Myocyte (in vitro differentiated cells): ENCODE measurements around the gene NTM. TPM values are rescaled to one million over a fixed set of nuclear protein-coding genes. Genes with fewer than 3 reads are reported as not detected.

Source experiments
- DNase-seq: peaks from one replicate; pipeline ENCODE4 v3.0.0-alpha.2; 2012; ENCODE audit warnings: low read depth
- total RNA-seq: library from RNA; depleted of rRNA; stranded (reverse); fragments of >200 nt; gene quantifications from 2 replicates; pipeline ENCODE4 v1.2.3, GENCODE V29; 2014

Gene NTM
- total RNA-seq, 1 donor from 2014 or later, result 41.5 TPM

DNA sequence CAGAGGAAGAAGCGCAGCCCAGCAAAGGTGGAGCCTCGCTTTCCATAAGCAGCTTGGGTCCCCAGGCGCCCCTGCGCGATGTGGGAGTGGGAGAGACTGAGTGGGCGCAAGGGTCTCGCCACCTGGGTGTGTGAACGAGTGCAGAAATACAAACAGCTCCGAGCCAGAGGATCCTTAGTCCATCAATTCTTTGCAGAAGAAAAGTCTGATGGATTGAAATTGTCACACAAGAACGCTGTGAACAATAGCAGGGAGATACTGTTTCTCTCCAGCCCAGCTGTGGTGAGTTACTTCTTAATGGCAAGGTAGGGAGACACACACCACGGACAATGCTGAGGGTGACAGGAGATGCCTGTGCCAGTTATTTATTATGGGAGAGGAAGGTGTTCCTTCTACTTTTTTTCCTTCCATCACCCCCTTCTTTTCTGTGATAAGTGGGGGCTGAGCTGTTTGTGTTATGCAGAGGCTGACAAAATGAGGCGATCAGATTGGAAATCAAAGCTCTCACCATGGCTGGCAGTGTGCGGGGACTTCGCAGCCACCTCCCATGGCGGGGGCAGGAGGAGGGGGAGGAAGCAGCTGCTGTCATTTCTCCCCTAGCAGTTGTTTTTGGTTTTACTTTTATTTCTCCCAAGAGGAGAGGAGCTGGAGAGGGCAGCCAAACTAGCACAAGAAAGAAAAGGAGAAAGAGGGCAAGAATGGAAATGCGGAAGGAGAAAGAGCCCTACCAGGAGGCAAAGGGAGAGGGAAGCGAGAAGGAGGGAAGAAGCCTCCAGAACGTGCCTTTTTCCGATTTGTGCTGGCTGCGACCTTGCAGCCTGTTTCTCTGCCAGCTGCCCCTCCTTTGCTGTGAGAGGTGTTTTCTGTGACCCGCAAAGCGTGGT, 755.8 kb downstream of the NTM start:
- DNase-seq, result peak; percentile 88

DNA sequence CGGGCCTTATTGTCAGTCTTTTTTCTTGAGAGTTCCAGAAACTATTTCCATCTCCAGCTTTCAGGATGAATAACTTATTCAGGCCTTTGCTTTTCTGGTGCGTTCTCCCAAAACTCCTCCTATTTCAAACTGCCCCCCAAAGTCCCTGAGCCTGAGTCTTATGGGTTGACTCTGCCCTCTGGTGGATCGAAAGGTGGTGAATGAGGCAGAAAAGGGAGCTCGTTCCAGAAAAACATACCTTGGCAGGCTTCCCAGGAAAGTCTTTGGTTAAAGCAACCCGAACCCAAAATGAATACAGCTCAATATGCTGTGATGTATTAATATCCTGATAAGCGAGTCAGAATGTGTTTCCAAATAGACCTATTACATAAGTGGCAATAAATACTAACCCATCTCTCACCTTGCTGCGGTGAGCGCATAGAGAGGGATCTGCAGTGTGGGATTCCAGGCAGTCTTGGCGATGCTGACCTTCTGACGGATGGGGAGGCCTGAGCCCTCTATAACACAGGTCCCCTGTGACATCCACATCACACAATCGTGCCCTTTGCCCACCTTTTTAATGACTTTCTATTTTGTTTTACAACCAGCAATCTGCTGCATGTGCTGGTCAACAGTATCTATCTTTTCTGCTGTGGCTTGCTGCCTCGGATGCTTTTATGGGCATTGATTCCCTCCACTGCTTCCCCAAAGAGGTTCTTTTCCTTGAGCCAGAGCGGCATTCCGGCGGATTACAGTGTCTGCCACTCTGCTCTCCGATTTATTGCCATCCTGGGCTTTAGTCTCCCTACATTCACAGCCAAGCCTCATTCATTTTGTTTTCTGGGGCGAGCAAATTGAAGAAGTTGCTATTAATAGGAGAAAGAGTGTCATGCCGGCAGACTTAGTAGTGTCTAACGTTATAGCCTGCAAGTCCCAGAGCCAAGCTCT, 756.8 kb downstream of the NTM start:
- peak; percentile 93 for DNase-seq

DNA sequence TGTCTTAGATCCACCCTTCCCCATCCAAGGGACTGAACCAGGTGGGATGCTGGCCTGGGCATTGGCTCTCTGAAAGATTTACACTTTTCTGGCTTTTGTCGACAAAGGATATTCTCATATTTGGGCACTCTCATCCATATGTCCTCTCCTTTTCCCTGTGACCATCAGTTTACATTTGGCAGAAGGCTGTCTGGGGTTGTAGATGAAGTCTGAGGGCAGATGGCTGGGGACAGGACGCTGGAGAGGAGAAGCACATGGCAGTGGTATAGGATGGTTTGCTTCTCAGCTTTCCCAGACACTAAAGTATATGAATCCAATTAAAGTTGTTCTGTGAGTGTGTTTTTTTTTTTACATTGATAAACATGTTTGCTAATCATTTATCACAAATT, 757.5 kb downstream of the NTM start:
- DNase-seq, result no peak

DNA sequence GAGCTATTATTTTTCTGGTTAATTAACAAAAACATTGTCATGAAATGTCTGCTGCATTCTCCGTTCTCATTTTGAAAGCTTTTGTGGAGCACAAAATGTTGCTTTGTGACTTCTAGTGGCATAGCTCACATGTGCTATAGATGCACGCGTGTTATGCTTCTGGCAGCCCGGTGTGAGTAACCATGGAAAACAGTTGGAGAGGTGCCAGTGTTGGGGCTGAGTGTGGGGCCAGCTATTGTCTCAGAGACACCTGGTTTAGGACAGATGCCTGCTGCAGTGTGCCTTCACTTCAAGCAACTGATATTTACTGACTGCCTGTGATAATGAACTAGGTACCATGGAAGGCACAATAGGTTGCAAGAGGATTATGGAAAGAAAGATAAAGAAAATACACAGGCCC, 760.6 kb downstream of the NTM start:
- DNase-seq, result no peak

DNA sequence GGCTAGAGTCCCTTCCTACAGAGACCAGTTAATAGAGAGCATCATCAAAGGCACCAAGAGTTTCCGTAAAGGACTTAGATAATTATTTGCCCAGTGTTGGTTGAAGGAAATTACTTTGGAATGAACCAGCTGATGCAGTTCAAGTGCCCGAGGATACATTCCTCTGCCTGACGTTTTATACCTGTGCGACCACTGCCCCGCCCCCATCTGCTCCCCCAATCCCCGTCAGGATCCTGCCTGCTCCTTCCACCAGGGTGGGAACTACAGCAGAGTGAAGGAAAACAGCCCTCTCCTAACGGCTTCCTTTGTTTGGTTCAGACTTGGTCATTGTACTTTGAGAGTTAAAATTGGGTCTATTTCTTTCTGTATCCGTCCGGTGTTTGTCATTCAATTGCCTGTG, 761.5 kb downstream of the NTM start:
- no peak for DNase-seq

DNA sequence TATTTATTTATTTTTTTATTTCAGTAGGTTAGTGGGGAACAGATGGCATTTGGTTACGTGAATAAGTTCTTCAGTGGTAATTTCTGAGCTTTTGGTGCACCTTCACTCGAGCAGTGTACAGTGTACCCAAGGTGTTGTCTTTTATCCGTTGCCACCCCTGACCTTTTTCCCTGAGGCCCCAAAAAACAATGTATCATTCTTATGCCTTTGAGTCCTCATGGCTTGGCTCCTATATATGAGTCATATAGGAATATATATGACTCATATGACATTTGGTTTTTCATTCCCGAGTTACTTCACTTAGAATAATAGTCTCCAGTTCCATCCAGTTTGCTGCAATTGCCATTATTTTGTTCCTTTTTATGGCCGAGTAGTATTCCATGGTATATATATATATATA, 763.9 kb downstream of the NTM start:
- DNase-seq, result no peak

DNA sequence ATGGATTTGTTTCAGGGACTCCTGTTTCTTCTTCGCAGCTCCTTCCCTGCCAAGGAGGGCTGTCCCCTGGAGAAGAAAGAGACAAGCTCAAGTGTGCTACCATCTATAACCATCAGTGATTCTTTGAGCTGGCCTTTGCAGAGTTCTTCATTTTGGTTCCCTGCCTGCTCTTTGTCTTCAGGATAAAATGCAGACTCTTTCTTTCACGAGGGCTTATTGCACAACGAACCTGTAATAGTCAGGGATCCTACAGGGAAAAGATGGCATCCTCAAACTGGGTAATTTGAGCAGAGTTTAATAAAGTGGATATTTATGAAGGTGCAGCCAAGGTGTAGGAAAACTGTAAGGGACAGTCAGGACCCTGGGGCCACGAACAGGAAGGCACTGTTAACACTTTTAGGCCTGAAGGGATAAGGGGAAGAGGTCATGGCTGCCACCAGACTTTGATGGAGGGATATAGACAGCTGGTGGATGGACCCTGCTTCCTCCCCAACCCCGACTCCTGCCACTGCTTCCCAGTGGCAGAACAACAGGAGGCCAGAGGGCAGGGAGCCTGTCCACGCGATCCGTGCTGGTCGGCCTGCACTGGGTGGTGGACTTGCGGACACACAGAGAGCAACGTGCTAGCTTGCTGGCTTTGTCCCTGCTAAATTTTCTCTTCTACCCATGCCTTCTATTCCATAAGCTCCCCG, 767.0 kb downstream of the NTM start:
- DNase-seq, result no peak

DNA sequence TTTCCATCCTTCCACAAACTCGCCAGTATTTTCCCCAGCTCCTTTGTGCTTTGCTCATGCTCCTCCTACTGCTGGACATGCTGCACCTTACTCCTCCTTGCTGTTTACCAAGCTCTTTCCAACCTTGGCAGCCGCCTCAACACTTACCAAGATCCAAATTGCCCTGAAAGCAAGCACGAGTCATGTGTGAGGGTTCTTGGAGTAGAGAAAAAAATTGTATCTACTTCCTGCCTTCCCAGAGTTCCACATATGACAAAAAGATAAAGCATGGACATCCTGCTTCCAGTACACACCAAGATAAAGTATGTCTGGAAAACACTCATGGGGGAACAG, 767.5 kb downstream of the NTM start:
- DNase-seq, result no peak

DNA sequence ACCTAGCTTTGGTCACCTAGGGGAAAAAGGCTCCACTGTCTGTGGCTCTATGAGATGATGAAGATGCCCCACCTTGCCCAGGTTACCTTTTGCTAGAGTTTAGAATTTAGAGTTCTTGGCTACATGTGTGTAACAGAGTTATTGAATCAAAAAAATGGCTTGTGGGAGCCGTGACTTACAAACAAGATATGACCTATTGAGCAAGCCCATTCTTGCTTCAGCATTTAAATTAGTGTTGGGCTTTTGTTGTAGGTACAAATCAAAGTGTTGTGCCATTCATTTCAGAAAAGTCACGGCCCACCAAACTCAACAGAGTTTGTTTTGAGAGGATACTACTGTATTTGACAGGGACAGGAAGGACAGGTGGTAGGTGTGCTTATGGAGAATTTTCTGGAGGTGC, 768.8 kb downstream of the NTM start:
- DNase-seq, result no peak

DNA sequence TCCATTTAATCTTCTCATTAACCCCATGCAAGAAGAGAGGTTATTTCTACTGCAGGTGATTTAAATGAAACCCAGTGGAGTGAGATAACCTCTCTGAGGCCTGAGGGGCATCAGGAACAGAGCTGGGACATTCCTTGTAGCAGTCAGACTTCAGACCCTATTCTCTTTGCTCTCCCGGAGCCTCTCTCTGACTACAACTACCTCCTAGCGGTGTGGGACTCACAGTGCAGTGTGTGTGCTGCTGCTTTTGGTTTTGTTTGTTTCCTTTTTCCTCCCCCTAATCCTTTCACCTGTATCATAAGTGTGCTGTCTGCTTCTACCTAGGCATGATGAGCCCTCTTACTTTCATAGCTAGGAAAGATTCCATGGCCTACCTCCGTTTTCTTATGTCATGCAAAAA, 769.6 kb downstream of the NTM start:
- no peak for DNase-seq

DNA sequence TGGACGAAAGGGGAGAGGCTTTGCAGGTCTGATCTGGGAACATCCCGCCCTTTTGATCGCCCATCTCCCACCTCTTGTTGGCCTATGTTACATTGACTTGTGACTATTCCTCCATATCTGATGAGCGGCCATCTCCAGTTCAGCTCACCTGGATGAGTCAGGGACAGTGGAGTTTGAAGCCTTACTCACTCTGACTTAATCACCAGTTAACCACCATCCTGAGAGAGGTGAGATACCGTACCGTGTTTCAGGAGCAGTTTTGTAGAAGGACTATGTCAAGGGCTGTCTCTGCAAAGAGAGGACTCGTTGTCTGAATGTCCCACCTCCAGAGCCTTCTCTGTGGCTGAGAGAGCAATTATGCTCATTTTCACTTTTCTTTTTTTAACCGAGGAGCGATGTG, 771.7 kb downstream of the NTM start:
- DNase-seq, result no peak

DNA sequence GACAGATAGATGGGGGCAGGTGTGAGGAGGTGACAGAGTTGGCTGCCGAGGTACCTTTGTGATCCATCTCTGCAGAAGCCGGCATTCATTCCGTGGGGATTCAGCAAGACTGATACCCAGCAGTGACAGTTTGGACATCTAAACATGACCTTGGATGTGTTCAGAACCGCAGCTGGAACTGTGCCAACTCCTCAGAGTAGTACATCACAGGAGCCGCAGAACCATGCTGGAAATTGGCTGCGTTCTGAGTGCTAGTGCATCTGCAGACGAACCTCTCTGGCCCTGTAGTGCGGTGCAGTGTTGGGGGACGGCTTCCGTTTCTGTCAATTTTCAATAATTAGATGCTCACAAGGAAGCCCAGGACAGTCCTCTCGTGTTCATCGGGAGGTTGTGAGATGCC, 772.1 kb downstream of the NTM start:
- DNase-seq, result no peak

DNA sequence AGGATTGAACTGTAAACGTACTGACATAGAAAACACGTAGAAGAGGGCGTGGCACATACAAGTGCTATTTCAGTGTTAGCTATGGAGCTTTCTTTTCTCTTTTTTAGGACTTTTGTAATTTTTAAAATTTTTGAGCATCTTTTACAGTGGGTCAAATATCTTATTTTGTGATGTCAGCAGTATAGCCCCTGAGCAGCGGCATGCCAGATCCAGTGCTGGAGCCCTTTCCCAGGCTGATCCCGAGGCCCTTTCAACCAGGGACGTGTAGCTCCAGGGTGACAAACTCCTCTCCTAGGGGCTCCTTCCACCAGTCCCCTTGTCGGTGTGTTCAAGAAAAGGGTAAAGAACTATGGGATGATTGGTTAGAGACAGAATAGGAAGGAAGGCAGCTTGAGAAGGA, 777.0 kb downstream of the NTM start:
- no peak for DNase-seq

DNA sequence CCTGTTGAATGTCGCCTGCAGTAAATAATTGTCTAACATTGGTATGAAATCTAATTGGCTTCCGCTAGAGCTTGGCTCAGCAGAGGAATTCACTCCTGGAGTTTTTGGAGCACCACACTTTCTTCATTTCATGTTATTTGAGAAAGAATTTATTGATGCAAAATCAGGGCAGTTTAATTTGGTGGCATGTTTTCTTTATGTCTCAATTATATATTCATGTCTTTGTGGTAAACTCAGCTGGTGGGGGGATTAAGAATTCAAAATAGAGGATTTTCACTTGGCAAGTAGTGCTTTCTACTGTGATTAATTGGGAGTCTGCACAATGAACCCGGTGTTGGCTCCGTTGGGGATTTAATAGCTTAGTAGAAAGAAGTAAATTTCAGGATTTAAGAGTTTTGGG, 784.4 kb downstream of the NTM start:
- no peak for DNase-seq

DNA sequence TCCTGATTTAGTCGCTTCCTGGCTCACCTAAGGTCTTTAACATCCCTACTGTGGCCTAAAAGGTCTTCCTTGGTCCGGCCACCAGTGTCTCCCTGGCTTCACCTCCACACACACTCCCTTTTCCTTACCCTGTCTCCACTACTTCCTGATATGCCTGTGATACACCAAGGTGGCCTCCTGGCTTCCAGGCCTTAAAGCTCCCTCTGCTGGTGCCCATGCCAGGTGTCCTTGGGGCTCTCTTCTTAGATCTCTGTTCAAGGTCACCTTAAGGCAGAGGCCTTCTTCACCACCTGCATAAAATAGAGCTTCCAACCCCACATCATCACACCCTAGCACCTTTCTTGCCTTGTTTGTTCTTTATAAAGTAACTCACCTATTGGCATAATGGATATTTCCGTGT, 787.7 kb downstream of the NTM start:
- DNase-seq, result peak; percentile 22

DNA sequence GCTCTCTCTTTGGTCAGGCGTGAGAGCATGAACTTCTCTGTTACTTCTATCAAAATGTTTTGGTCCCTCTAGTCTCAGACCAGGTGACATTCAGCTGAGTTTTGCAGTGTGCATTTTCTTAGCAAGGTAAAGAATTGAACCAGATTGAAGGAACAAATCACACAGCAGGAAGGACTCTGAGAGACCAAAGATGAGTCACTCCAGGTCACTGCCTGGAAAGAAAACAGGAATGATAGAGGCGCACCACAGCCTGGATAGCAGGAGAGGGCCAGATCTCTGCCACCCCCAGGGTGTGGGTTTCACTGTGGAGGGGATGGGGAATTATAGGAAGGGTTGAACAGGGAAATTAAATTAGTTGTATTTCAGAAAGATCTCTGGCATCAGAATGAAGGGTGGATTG, 788.3 kb downstream of the NTM start:
- peak; percentile 12 for DNase-seq

DNA sequence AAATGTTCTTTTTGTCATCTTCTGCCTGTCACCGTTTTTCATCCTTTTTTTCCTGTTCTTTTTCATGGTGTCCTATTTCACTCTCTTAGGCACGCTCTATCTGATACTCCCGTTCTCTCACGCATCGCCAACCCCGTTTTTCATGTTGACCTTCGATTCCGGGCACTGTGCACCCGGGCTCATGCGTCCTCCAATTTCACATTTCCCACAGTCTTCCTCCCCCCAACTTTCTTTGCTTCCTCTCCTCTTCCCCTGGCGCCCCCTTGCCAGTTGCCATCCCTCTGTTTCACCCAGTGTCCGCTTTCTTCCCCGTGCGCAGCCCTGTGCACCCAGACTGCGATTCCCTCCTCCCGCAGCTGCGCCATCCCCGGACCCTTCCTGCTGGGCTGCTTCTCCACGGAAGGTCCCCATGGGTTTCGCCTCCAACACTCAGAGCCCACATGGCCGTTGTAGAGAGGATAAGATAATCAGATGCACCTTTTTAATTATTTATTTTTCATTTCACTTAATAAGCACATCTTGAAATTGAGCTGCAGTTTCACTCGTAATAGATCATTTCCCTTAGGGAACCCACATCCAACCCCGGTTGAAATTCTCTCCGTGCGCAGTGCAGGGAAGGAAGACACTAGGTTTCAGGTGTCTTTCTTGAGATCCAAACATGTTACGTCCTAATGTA, 791.1 kb downstream of the NTM start:
- no peak for DNase-seq

DNA sequence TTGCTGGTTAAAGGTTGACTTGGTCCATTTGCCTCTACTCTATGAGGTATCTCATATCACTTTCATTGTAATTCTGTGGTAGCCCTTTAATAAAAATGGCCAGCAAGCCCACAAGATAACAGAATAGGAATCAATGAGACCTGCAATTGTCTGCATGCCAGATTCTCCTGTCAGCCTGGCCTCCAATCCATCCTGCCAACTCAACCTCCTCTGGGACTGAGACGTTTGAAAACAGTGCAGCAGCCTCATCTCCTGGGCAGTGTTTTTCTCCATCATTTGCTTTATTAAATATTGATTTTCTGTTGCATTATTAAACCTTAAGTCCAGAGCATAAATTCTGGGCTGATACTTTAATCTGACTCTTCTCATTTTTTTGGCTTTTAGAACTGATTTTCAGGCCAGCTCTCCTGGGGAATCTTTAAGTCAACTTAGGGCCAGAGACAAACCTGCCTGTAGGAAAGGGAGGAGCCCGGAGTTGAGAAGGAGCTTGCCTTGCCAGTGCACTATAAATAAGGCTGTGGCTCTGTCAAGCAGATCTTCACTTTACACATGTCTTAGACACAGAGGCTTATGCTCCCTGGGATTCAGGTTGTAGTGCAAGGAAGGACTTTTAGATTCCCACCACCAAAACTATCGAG, 798.0 kb downstream of the NTM start:
- DNase-seq, result no peak

DNA sequence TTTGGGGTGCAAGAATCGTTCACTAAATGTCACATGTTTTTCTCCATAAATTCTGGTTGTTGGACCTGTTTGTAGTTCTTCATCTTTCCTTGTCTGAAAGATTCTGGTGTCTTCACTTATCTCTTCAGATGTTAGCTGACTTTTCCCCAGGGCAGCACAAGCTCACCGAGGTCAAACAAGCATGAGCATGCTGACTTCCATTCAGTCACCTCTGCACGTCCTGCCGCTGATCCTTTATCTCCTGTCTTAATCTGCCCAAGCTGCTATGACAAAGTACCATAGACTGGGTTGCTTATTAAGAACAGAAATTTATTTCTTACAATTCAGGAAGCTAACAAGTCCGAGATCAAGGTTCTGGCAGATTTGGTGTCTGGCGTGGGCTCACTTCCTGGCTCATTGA, 800.6 kb downstream of the NTM start:
- DNase-seq, result no peak

DNA sequence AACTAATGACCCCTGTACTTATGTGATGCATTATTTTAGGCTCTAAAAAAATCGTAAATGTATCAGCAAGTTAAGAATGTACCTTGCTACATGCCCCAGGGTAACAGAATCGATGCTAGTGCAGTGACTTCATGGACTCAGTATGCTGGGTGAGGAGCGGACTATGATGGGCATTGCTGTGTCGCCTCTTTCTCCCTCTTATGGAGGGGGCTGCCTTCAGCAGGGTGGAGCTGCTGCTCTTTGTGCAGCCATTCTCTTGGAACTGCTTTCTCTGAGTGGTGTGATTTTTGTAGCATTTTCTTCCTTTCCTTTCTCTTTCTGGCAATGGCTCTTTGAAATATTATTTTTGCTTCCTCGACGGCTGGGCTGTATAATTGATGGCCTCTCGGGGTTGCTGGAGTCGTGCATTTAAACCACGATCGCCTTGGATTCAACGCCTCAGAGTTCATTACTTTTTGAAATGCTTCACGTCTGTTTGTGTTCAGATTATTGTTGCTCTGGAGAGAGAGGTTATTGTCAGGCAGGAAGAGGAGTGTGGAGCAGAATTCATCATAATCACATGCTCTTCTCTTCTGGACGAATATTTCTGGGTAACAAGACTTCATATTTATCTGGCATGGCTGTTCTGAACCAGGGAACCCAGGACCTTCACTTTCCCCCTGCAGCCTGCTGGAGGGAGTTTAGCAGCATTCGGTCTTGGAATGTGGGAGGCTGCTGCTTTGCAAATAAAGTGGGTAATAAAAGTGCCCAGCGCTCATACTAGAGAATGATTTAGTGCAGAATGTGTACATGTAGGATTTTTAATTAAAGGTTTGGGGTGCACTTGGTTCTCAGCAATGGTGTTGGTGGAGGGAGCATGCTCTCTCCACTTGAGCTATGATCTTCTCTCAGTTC, 804.2 kb downstream of the NTM start:
- no peak for DNase-seq
